HepG2 (cell line): ENCODE results near the gene ST6GALNAC3. TPM values are rescaled to one million over a fixed set of nuclear protein-coding genes. Genes with fewer than 3 reads are reported as not detected.

Experiments
- ATAC-seq: fragments of 200-7000 bp; cut with Tn5 transposase; 3 replicates; pipeline ENCODE4 v1.9.1; 2020; ENCODE audit warnings: mild to moderate bottlenecking, moderate library complexity
- BruUV-seq: library from RNA; stranded (reverse); fragments of 400-500 nt; replicated peaks from 2 replicates; lab custom pipeline; 2021; lab: Mats Ljungman, UMichigan
- CTCF ChIA-PET: fragments of 300-600 bp; formaldehyde crosslinking; extraction: SDS; loops from one replicate; lab custom pipeline; 2021; ENCODE audit warnings: low total read pairs, inconsistent platforms, low intra/inter-chr PET ratio; lab: Yijun Ruan, JAX
- POLR2A ChIA-PET: fragments of 350-600 bp; sonication (Branson Sonifier 250); formaldehyde crosslinking; loops from one replicate; lab custom pipeline; 2020; ENCODE audit warnings: antibody characterized with exemption, inconsistent platforms; lab: Yijun Ruan, JAX
- DNase-seq: peaks from one replicate; pipeline ENCODE4 v3.0.0-alpha.2; 2015; ENCODE audit warnings: low spot score
- FAIRE-seq: peaks from 3 replicates; lab custom pipeline; 2011; peaks lifted over from hg19 to GRCh38; lab: Jason Lieb, UNC
- H2AFZ ChIP-seq: one replicate; pipeline ENCODE4 v1.6.1; 2011; ENCODE audit warnings: low read length, inconsistent platforms
- H3K27ac ChIP-seq: fragments of 300-600 bp; 3 replicates; pipeline ENCODE4 v1.8.0; 2011; ENCODE audit warnings: mixed run types, mild to moderate bottlenecking, mixed read lengths, low read length, inconsistent platforms; ENCODE audit not compliant: insufficient read depth; ENCODE audit errors: extremely low read length
- H3K27me3 ChIP-seq, 2 experiments: fragments of 200-600 bp in 1 of 2; 2 replicates in 1 of 2; 3 replicates in 1 of 2; pipeline versions ENCODE4 v1.6.0 to v1.8.0; 2011; ENCODE audit warnings: low read length in 2 of 2, mild to moderate bottlenecking in 2 of 2, moderate library complexity in 2 of 2, inconsistent platforms in 1 of 2; ENCODE audit not compliant: insufficient read depth in 2 of 2, control insufficient read depth in 1 of 2
- H3K36me3 ChIP-seq, 2 experiments: fragments of 200-600 bp in 1 of 2; replicated peaks in 1 of 2; 2 replicates in 1 of 2; 3 replicates in 1 of 2; pipeline versions ENCODE4 v1.5.1 to v1.8.0; 2011; ENCODE audit warnings: low read length in 2 of 2, inconsistent platforms in 1 of 2; ENCODE audit not compliant: insufficient read depth in 2 of 2, control insufficient read depth in 1 of 2
- H3K4me1 ChIP-seq: 2 replicates; pipeline ENCODE4 v1.5.1; 2012; ENCODE audit warnings: low read length, inconsistent platforms; ENCODE audit not compliant: insufficient read depth
- H3K4me2 ChIP-seq: 2 replicates; pipeline ENCODE4 v1.6.0; 2011; ENCODE audit warnings: low read depth, low read length, inconsistent platforms
- H3K4me3 ChIP-seq, 3 experiments: fragments of 200-600 bp in 1 of 3; sonication (generic), shearing (Covaris generic) in 1 of 3; replicated peaks in 1 of 3; 2 replicates each; pipeline ENCODE4 v1.5.1; 2011 to 2016; ENCODE audit warnings: low read length in 3 of 3, inconsistent platforms in 2 of 3, low read depth in 2 of 3, mild to moderate bottlenecking in 2 of 3, control low read depth in 1 of 3, mixed read lengths in 1 of 3; ENCODE audit not compliant: insufficient read depth in 1 of 3
- H3K79me2 ChIP-seq: one replicate; pipeline ENCODE4 v1.6.1; 2011; ENCODE audit warnings: low read length, inconsistent platforms; ENCODE audit not compliant: insufficient read depth
- H3K9ac ChIP-seq: 2 replicates; pipeline ENCODE4 v1.6.0; 2011; ENCODE audit warnings: mild to moderate bottlenecking, low read depth, low read length, inconsistent platforms; ENCODE audit not compliant: insufficient read depth
- H3K9me3 ChIP-seq: 2 replicates; pipeline ENCODE4 v1.5.1; 2012; ENCODE audit warnings: mild to moderate bottlenecking, low read length
- H4K20me1 ChIP-seq: 2 replicates; pipeline ENCODE4 v1.6.0; 2011; ENCODE audit warnings: inconsistent platforms, mild to moderate bottlenecking, low read length, moderate library complexity; ENCODE audit not compliant: insufficient read depth
- HNF1B ChIP-seq: sonication (generic); formaldehyde crosslinking; IDR thresholded peaks from 2 replicates; pipeline ENCODE4 v1.5.1; 2020; ENCODE audit warnings: mild to moderate bottlenecking, moderate library complexity, missing genetic modification reagents
- HNRNPLL ChIP-seq: fragments of 200-400 bp; formaldehyde crosslinking; IDR thresholded peaks from 2 replicates; pipeline ENCODE4 v1.6.1; 2017; ENCODE audit warnings: mild to moderate bottlenecking, low read depth, low read length; ENCODE audit not compliant: poor library complexity, severe bottlenecking
- NFYB ChIP-seq: sonication (generic); formaldehyde crosslinking; IDR thresholded peaks from 2 replicates; pipeline ENCODE4 v1.4.0; 2020; ENCODE audit warnings: missing genetic modification reagents
- NR2F2 ChIP-seq: IDR thresholded peaks from 2 replicates; pipeline ENCODE4 v1.6.1; 2012; ENCODE audit warnings: low read depth, inconsistent platforms, borderline replicate concordance
- SKI ChIP-seq: fragments of 450-650 bp; IDR thresholded peaks from one replicate; pipeline ENCODE4 v1.6.1; 2018; ENCODE audit warnings: mild to moderate bottlenecking; ENCODE audit not compliant: partially characterized antibody
- SOX13 ChIP-seq, 3 experiments: fragments of 450-650 bp in 1 of 3; sonication (generic) in 1 of 3; formaldehyde crosslinking in 1 of 3; IDR thresholded peaks in 2 of 3; conservative IDR thresholded peaks in 1 of 3; 2 replicates each; pipeline versions ENCODE4 v1.5.0 to v1.6.1; 2016 to 2020; ENCODE audit warnings: antibody characterized with exemption in 1 of 3, mild to moderate bottlenecking in 1 of 3, missing compliant biosample characterization in 1 of 3, missing genetic modification reagents in 1 of 3, moderate library complexity in 1 of 3
- TBP ChIP-seq: sonication (generic); formaldehyde crosslinking; IDR thresholded peaks from 2 replicates; pipeline ENCODE4 v1.5.0; 2020; ENCODE audit warnings: missing genetic modification reagents
- TEAD2 ChIP-seq: sonication (generic); formaldehyde crosslinking; IDR thresholded peaks from 2 replicates; pipeline ENCODE4 v1.9.0; 2021; ENCODE audit warnings: missing genetic modification reagents
- TOE1 ChIP-seq: sonication (generic); formaldehyde crosslinking; IDR thresholded peaks from 2 replicates; pipeline ENCODE4 v1.4.0; 2020; ENCODE audit warnings: mild to moderate bottlenecking, missing genetic modification reagents
- ZNF768 ChIP-seq: sonication (generic); formaldehyde crosslinking; IDR thresholded peaks from 2 replicates; pipeline ENCODE4 v1.4.0; 2020; ENCODE audit warnings: missing genetic modification reagents
- in situ Hi-C: cut with HindIII; loops from 2 replicates; pipeline ENCODE4 v1.10.0; 2017; ENCODE audit warnings: low pct_unique_long_range_greater_than_20kb; ENCODE audit not compliant: extremely low pct_ligation_motif_present
- intact Hi-C: fragments of 100-400 bp; cut with micrococcal nuclease; formaldehyde crosslinking; loops from one replicate; pipeline ENCODE4 v1.10.0; 2022; ENCODE audit not compliant: unreplicated experiment
- polyA plus RNA-seq, 8 experiments: library from polyadenylated mRNA; depleted of rRNA in 3 of 8; stranded (reverse) in 7 of 8; unstranded in 1 of 8; fragments of >200 nt; fragmentation: Illumina TruSeq in 4 of 8; extraction: Trizol in 4 of 8; gene quantifications; 2 replicates each; pipeline versions ENCODE4 v1.2.1 to v1.2.3, GENCODE V29; 2011 to 2016; ENCODE audit warnings: low read depth in 4 of 8, missing spikeins in 1 of 8, mixed read lengths in 1 of 8; ENCODE audit not compliant: insufficient read depth in 1 of 8
- total RNA-seq, 5 experiments: library from RNA; depleted of rRNA; stranded (reverse); fragments of >200 nt; fragmentation: Illumina TruSeq; extraction: Trizol; gene quantifications; 2 replicates each; pipeline ENCODE4 v1.2.3, GENCODE V29; 2016; ENCODE audit warnings: low read depth in 1 of 5

The ST6GALNAC3 gene
- total and polyA plus RNA-seq, 2 of the 13 experiments (the other 11 are each of a cell fraction or from before 2014, with no cell fraction given): not detected

GRCh38 chr1:76480827-76481226 lies 406.3 kb downstream of the ST6GALNAC3 start:
- in situ Hi-C loops: no loop called here
- H2AFZ ChIP-seq: no peak overlapping the region
- no peak for FAIRE-seq
- H4K20me1 ChIP-seq: no peaks in the 10 kb centered on the region
- ATAC-seq: no peak
- H3K9me3 ChIP-seq: peaks cover 28% of the 10 kb centered on the region
- H3K27me3 ChIP-seq: no peaks in the 10 kb centered on the region
- no peaks in the 10 kb centered on the region for H3K4me1 ChIP-seq
- no peak overlapping the region for H3K4me2 ChIP-seq
- no peak for DNase-seq
- H3K27ac ChIP-seq: no peak overlapping the region
- H3K36me3 ChIP-seq: no peaks in the 10 kb centered on the region
- POLR2A ChIA-PET: no interaction called here
- H3K79me2 ChIP-seq: no peaks in the 10 kb centered on the region
- BruUV-seq: no TSS peak
- H3K9ac ChIP-seq: no peak overlapping the region
- intact Hi-C loops: no loop called here
- CTCF ChIA-PET: no interaction called here
- TF ChIP-seq SKI: no peak
- TF ChIP-seq ZNF768 (CRISPR knock-in tag): no peak
- no peak for TF ChIP-seq HNRNPLL
- TF ChIP-seq TEAD2 (CRISPR knock-in tag): no peak
- no peak for TF ChIP-seq SOX13 (IDR thresholded peaks at IDR 0.05)
- TF ChIP-seq SOX13 (CRISPR knock-in tag; conservative IDR thresholded peaks at IDR 0.05 in 1 of 2, IDR thresholded peaks at IDR 0.05 in 1 of 2): no peak
- no peak for TF ChIP-seq TOE1 (CRISPR knock-in tag)
- TF ChIP-seq NFYB (CRISPR knock-in tag): no peak
- TF ChIP-seq TBP: no peak
- no peak for TF ChIP-seq HNF1B (CRISPR knock-in tag)
- TF ChIP-seq NR2F2: no peak
- TF ChIP-seq, all 625 proteins: peak for 0
- H3K4me3 ChIP-seq: no peak overlapping the region
